Activated T-cell treated with anti-CD3 and anti-CD28 coated beads for 24 hours (primary cell): ENCODE measurements around the gene ATG12.
"Not testable (repeated sequence)": the region's sequence is repeated elsewhere in the genome, so short reads cannot be mapped to it uniquely, and the experiment has no call there.

Experiments used
- DNase-seq: peaks from one replicate; pipeline ENCODE4 v3.0.0-alpha.2; 2020; ENCODE audit warnings: low read depth

Gene ATG12

GRCh38 chr5:115842089-115842935, 947 bp upstream of the ATG12 start:
- peak; percentile 10 for DNase-seq

- no peak for DNase-seq
These were observed 492 bp downstream of the ATG12 start for GRCh38 chr5:115840873-115841272.

- no peak for DNase-seq
These were observed 2.4 kb downstream of the ATG12 start for GRCh38 chr5:115838885-115839518.

GRCh38 chr5:115835481-115835880, 5.9 kb downstream of the ATG12 start:
- no peak for DNase-seq

- no peak for DNase-seq
These were observed 10.1 kb downstream of the ATG12 start for GRCh38 chr5:115831163-115831768.

DNA sequence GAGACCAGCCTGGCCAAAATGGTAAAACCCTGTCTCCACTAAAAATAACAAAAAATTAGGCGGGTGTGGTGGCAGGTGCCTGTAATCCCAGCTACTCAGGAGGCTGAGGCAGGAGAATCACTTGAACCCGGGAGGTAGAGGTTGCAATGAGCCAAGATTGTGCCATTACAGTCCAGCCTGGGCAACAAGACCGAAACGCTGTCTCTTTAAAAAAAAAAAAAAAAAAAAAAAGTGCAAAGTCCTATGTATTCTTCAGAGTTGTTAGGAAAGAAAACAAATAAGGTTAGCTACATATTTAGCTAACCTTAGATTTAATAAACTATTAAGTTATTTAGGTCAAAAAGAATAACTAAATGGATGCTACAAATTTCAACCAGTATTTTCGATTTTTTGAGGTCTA, 11.5 kb downstream of the ATG12 start:
- no peak for DNase-seq

GRCh38 chr5:115825948-115826347, 15.4 kb downstream of the ATG12 start:
- DNase-seq, result no peak

- DNase-seq, result not testable (repeated sequence)
These were observed 16.4 kb downstream of the ATG12 start for GRCh38 chr5:115824983-115825382.

GRCh38 chr5:115820846-115821245, 20.5 kb downstream of the ATG12 start:
- DNase-seq, result no peak

- DNase-seq, result no peak
These were observed 22.5 kb downstream of the ATG12 start for GRCh38 chr5:115818821-115819220.

DNA sequence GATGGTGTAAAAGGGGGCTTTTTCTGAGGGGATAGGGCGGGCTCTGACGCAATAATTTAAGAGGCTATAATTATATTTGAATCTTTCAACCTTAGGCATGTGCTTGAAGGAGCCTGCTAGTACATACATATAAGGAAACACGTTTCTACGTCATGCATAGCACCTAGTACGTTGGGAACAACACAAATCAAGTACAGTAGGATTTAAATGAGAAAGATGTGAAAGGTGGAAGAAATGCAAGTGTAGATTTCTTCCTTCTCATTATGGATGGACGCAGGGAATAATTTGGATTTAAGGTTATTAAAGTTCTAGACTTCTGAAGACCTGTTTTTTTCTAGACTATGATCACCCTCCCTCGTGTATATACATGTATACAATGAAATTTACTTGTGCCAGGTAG, 24.0 kb downstream of the ATG12 start:
- no peak for DNase-seq

DNA sequence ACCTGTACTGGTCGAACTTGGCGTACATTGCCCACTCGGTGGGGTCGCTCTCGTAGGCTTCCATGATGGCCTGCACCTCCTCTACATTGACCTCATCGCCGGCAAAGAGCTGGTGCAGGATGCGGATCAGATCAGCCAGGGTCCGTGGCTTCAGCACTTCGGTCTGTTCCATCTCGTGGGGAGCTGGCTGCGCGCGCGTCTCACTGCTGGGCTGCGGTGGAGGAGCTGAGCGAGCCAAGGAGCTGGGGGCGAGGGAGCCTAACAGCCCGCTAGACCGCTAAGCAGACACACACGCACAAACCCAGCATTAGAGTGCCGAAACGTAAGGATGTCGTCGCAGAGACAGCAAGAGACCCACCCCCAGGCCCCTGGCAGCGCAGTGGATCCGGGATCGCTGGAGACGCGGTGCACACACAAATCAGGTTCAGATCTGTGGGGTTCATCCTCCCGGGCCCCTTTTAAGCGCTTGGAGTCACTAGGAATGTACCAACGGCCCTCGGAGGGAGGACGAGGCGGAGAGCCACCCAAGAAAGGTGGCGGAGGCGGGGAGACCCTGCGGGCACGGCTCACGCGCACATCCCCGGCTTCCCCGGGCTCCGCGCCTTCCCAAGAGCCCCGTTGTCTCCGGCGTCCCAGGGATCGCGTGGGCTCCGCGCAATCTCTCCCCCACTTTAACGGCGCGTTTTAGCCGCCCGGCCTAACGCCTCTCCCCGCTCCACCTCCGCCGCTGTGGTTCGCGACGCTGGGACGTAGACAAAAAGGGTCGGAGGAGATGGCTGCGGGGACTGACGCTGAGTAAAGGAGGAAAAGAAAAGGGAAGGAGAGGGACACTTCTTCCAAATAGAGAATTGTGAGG, 24.9 kb downstream of the ATG12 start, which contains the start of gene CDO1:
TSS of gene CDO1 (minus strand) at position 434 of the 856 bp plus-strand sequence. CDS start at position 172, 262 bp downstream.
- no peak for DNase-seq

GRCh38 chr5:115815693-115816225, 25.6 kb downstream of the ATG12 start:
- no peak for DNase-seq

GRCh38 chr5:115815006-115815692, 26.2 kb downstream of the ATG12 start:
- DNase-seq, result no peak

GRCh38 chr5:115813719-115814118, 27.6 kb downstream of the ATG12 start:
- DNase-seq, result no peak

GRCh38 chr5:115812372-115812771, 29.0 kb downstream of the ATG12 start:
- no peak for DNase-seq

DNA sequence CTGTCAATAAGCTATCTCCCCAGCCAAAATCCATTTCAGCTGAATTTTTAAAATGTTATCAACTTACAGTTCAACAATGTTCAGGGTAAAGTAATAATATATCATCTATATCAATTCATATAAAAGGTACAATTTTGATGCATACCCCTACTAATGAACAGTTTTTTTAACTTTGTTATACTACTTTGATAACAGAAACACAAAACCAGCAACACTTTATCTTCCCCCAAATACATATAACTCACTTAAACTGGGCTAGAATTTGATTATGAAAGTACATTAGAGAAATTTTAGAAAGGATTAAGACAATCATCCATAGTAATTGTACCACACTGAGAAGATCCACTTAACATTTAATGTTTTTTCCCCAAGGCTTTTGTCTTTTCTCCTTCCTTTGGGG, 30.0 kb downstream of the ATG12 start:
- DNase-seq, result no peak

GRCh38 chr5:115810761-115811160, 30.6 kb downstream of the ATG12 start:
- no peak for DNase-seq

GRCh38 chr5:115809946-115810345, 31.4 kb downstream of the ATG12 start:
- no peak for DNase-seq

DNA sequence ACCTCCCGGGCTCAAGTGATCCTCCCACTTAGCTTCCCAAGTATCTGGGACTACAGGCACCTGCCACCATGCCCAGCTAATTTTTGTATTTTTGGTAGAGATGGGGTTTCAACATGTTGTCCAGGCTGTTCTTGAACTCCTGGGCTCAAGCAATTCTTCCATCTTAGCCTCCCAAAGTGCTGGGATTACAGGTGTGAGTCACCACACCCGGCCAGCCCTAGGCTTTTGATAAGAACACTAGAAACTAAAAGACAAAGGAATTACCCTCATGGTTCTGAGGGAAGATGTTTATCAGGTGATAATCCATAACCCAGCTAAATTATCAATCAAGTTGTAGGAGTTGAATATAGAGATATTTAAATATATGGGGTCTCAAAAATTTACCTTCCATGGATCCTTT, 33.3 kb downstream of the ATG12 start:
- DNase-seq, result not testable (repeated sequence)

GRCh38 chr5:115807654-115808052, 33.7 kb downstream of the ATG12 start:
- no peak for DNase-seq
